ENCODE results near the gene DOK4. TPM values are rescaled to one million over a fixed set of nuclear protein-coding genes. Genes with fewer than 3 reads are reported as not detected.
"Not testable (repeated sequence)": the region's sequence is repeated elsewhere in the genome, so short reads cannot be mapped to it uniquely, and the experiment has no call there.

The DOK4 gene
- total and polyA plus RNA-seq, 5 donors from 2014 or later: 0.99 to 1.8 (median 1.2) TPM

DNA sequence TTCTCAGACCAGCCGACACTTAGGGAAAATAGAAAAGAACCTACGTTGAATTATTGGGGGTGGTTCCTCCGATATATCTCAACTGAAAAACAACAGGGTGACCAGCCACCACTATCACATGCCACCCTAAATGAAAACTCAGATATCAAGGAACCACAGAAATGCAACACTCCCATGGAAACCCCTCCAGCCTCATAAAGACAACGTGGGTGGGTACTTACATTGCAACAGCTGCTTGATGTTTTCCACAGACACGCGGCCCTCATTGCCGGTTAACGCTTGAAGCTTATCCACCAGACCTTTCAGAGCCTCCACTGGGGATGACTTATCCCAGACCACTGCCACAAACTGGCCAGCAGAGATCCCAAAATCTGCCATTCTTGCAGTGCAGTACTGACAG lies 45.7 kb downstream of the DOK4 start:
- Histone ChIP-seq H3K9me3 (ENCODE audit: control insufficient read depth in 2 of 2, low read length in 2 of 2) (peaks cover 3 to 15% of the 10 kb centered on the region in 2 experiments), H3K36me3 (ENCODE audit: control insufficient read depth, insufficient read depth, low read length) (peaks cover 32% of the 10 kb centered on the region)
- not testable (repeated sequence) for H3K4me3 Mint-ChIP-seq; H3K4me1 ChIP-seq (ENCODE audit: control insufficient read depth, insufficient read depth, low read length, poor library complexity, severe bottlenecking); H3K27ac Mint-ChIP-seq; H3K27me3 ChIP-seq (ENCODE audit: control insufficient read depth, insufficient read depth, low read length); H3K4me3 ChIP-seq (ENCODE audit: low read depth, low read length); H3K27me3 Mint-ChIP-seq; DNase-seq; ATAC-seq (ENCODE audit: low read depth in 2 of 2); H3K27ac ChIP-seq (ENCODE audit: insufficient read depth, low read length, poor library complexity, severe bottlenecking)
- Mint-ChIP-seq H3K36me3 (peaks cover 43% of the 10 kb centered on the region), H3K4me1 (peaks cover 4 to 14% (median 12%) of the 10 kb centered on the region in 4 donors), H3K9me3 (peaks cover 0 to 12% (median 1%) of the 10 kb centered on the region in 7 donors)

DNA sequence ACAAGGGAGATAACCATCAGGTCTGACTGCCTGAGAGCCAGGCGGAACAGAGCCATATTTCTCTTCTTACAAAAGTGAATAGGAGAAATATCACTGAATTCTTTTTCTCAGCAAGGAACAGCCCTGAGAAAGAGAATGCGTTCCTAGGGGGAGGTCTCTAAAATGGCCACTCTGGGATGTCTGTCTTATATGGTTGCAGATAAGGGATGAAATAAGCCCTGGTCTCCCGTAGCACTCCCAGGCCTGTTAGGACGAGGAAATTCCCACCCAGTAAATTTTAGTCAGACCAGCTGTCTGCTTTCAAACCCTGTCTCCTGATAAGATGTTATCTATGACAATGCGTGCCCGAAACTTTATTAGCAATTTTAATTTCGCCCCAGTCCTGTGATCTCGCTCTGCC lies 46.3 kb downstream of the DOK4 start:
- not testable (repeated sequence) for ATAC-seq (ENCODE audit: low read depth in 2 of 2); H3K4me1 ChIP-seq (ENCODE audit: control insufficient read depth, insufficient read depth, low read length, poor library complexity, severe bottlenecking); H3K27ac Mint-ChIP-seq; H3K27me3 Mint-ChIP-seq; H3K4me3 Mint-ChIP-seq; DNase-seq; H3K27me3 ChIP-seq (ENCODE audit: control insufficient read depth, insufficient read depth, low read length); H3K27ac ChIP-seq (ENCODE audit: insufficient read depth, low read length, poor library complexity, severe bottlenecking); H3K4me3 ChIP-seq (ENCODE audit: low read depth, low read length)
- Mint-ChIP-seq H3K4me1 (peaks cover 4 to 12% (median 9%) of the 10 kb centered on the region in 4 donors), H3K9me3 (peaks cover 0 to 12% (median 1%) of the 10 kb centered on the region in 7 donors), H3K36me3 (peaks cover 43% of the 10 kb centered on the region)
- peaks cover 35% of the 10 kb centered on the region for H3K36me3 ChIP-seq (ENCODE audit: control insufficient read depth, insufficient read depth, low read length)
- peaks cover 3 to 15% of the 10 kb centered on the region in 2 experiments for H3K9me3 ChIP-seq (ENCODE audit: control insufficient read depth in 2 of 2, low read length in 2 of 2)

DNA sequence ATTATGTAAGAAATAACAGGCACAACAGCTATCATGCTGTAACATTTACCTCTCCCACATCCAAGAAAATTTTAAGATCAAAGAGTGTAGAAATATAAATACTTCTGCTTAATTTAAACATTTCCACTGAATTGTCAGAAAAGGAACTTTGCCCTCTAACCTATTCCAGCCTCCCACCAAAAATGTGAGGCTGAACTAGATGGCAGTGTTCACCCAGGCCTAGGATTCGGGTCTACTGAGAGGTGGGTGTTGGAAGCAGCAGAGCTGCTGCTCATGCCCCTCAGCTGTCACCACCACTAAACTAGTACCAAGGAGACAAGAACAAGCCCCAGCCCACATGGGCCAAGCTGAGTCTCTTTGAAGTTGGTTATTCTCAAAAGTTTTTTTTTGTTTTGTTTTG lies 50.5 kb downstream of the DOK4 start:
- Mint-ChIP-seq H3K36me3 (peaks cover 62% of the 10 kb centered on the region), H3K27ac (peak overlapping the region in 1 of 3 donors; percentile 48), H3K9me3 (peaks cover 0 to 12% (median 0%) of the 10 kb centered on the region in 7 donors), H3K4me1 (peaks cover 2 to 9% (median 4%) of the 10 kb centered on the region in 4 donors), H3K27me3 (no peaks in the 10 kb centered on the region), H3K4me3 (no peak overlapping the region)
- no peak overlapping the region for H3K27ac ChIP-seq (ENCODE audit: insufficient read depth, low read length, poor library complexity, severe bottlenecking)
- H3K36me3 ChIP-seq (ENCODE audit: control insufficient read depth, insufficient read depth, low read length): peaks cover 71% of the 10 kb centered on the region
- H3K4me3 ChIP-seq (ENCODE audit: low read depth, low read length): no peak overlapping the region
- ATAC-seq (ENCODE audit: low read depth in 2 of 2) (no peak), DNase-seq (no peak)
- H3K9me3 ChIP-seq (ENCODE audit: control insufficient read depth in 2 of 2, low read length in 2 of 2): peaks cover 3 to 12% of the 10 kb centered on the region in 2 experiments
- H3K27me3 ChIP-seq (ENCODE audit: control insufficient read depth, insufficient read depth, low read length): no peaks in the 10 kb centered on the region
- H3K4me1 ChIP-seq (ENCODE audit: control insufficient read depth, insufficient read depth, low read length, poor library complexity, severe bottlenecking): no peaks in the 10 kb centered on the region

- no peak for DNase-seq
- Mint-ChIP-seq H3K27me3 (no peaks in the 10 kb centered on the region), H3K4me3 (no peak overlapping the region), H3K4me1 (peaks cover 2 to 9% (median 3%) of the 10 kb centered on the region in 4 donors), H3K36me3 (peaks cover 55% of the 10 kb centered on the region), H3K9me3 (no peaks in the 10 kb centered on the region), H3K27ac (peak overlapping the region in 1 of 3 donors; percentile 65)
- Histone ChIP-seq H3K27me3 (ENCODE audit: control insufficient read depth, insufficient read depth, low read length) (no peaks in the 10 kb centered on the region), H3K4me3 (ENCODE audit: low read depth, low read length) (no peak overlapping the region), H3K4me1 (ENCODE audit: control insufficient read depth, insufficient read depth, low read length, poor library complexity, severe bottlenecking) (no peaks in the 10 kb centered on the region), H3K36me3 (ENCODE audit: control insufficient read depth, insufficient read depth, low read length) (peaks cover 77% of the 10 kb centered on the region), H3K27ac (ENCODE audit: insufficient read depth, low read length, poor library complexity, severe bottlenecking) (no peak overlapping the region), H3K9me3 (ENCODE audit: control insufficient read depth in 2 of 2, low read length in 2 of 2) (no peaks in the 10 kb centered on the region)
- ATAC-seq (ENCODE audit: low read depth in 2 of 2): no peak
Observed at GRCh38 chr16:57434003-57434402, 52.3 kb downstream of the DOK4 start.

DNA sequence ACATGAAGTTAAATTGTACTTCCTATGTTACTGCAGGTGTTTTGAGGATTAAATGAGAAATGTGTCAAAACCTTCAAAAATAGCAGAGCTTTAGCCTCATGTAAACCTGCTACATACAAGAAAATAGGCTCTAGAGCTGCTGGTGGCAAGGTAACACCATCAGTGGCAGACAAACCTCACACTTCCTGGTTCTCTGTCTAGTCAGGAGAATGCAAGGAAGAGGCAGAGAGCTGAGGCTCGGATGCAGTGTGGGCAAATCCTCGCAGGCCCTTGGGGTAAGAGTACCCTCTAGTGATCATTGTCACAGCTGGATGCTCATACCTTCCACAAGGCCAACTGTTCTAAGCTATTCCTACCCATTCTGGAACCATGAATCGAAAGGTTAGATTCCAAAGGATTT lies 53.3 kb downstream of the DOK4 start:
- Mint-ChIP-seq H3K27me3 (no peaks in the 10 kb centered on the region), H3K9me3 (no peaks in the 10 kb centered on the region), H3K4me1 (peaks cover 0 to 4% (median 1%) of the 10 kb centered on the region in 4 donors), H3K4me3 (no peak overlapping the region), H3K36me3 (peaks cover 54% of the 10 kb centered on the region), H3K27ac (peak overlapping the region in 2 of 3 donors; percentile 14 to 44)
- Histone ChIP-seq H3K4me3 (ENCODE audit: low read depth, low read length) (no peak overlapping the region), H3K36me3 (ENCODE audit: control insufficient read depth, insufficient read depth, low read length) (peaks cover 79% of the 10 kb centered on the region), H3K4me1 (ENCODE audit: control insufficient read depth, insufficient read depth, low read length, poor library complexity, severe bottlenecking) (no peaks in the 10 kb centered on the region), H3K9me3 (ENCODE audit: control insufficient read depth in 2 of 2, low read length in 2 of 2) (no peaks in the 10 kb centered on the region), H3K27ac (ENCODE audit: insufficient read depth, low read length, poor library complexity, severe bottlenecking) (no peak overlapping the region), H3K27me3 (ENCODE audit: control insufficient read depth, insufficient read depth, low read length) (no peaks in the 10 kb centered on the region)
- DNase-seq (no peak), ATAC-seq (ENCODE audit: low read depth in 2 of 2) (no peak)

- Histone ChIP-seq H3K36me3 (ENCODE audit: control insufficient read depth, insufficient read depth, low read length) (peaks cover 80% of the 10 kb centered on the region), H3K4me3 (ENCODE audit: low read depth, low read length) (no peak overlapping the region), H3K27me3 (ENCODE audit: control insufficient read depth, insufficient read depth, low read length) (no peaks in the 10 kb centered on the region), H3K9me3 (ENCODE audit: control insufficient read depth in 2 of 2, low read length in 2 of 2) (no peaks in the 10 kb centered on the region), H3K4me1 (ENCODE audit: control insufficient read depth, insufficient read depth, low read length, poor library complexity, severe bottlenecking) (no peaks in the 10 kb centered on the region), H3K27ac (ENCODE audit: insufficient read depth, low read length, poor library complexity, severe bottlenecking) (no peak overlapping the region)
- DNase-seq: no peak
- Mint-ChIP-seq H3K36me3 (peaks cover 56% of the 10 kb centered on the region), H3K27me3 (no peaks in the 10 kb centered on the region), H3K9me3 (no peaks in the 10 kb centered on the region), H3K27ac (peak overlapping the region in 2 of 3 donors; percentile 22 to 44), H3K4me3 (no peak overlapping the region), H3K4me1 (peaks cover 0 to 4% (median 1%) of the 10 kb centered on the region in 4 donors)
- ATAC-seq (ENCODE audit: low read depth in 2 of 2): no peak
Observed at GRCh38 chr16:57432505-57432904, 53.8 kb downstream of the DOK4 start.

- no peaks in the 10 kb centered on the region for H3K9me3 ChIP-seq (ENCODE audit: control insufficient read depth in 2 of 2, low read length in 2 of 2)
- H3K36me3 ChIP-seq (ENCODE audit: control insufficient read depth, insufficient read depth, low read length): peaks cover 80% of the 10 kb centered on the region
- H3K27me3 ChIP-seq (ENCODE audit: control insufficient read depth, insufficient read depth, low read length): no peaks in the 10 kb centered on the region
- H3K4me3 ChIP-seq (ENCODE audit: low read depth, low read length): no peak overlapping the region
- H3K27me3 Mint-ChIP-seq: no peaks in the 10 kb centered on the region
- no peaks in the 10 kb centered on the region for H3K9me3 Mint-ChIP-seq
- ATAC-seq (ENCODE audit: low read depth in 2 of 2) (no peak), DNase-seq (no peak)
- peaks cover 58% of the 10 kb centered on the region for H3K36me3 Mint-ChIP-seq
- peaks cover 0 to 4% (median 1%) of the 10 kb centered on the region in 4 donors for H3K4me1 Mint-ChIP-seq
- no peaks in the 10 kb centered on the region for H3K4me1 ChIP-seq (ENCODE audit: control insufficient read depth, insufficient read depth, low read length, poor library complexity, severe bottlenecking)
- no peak overlapping the region for H3K27ac ChIP-seq (ENCODE audit: insufficient read depth, low read length, poor library complexity, severe bottlenecking)
- H3K27ac Mint-ChIP-seq: no peak overlapping the region
- H3K4me3 Mint-ChIP-seq: no peak overlapping the region
Observed at GRCh38 chr16:57430955-57431354, 55.3 kb downstream of the DOK4 start.

DNA sequence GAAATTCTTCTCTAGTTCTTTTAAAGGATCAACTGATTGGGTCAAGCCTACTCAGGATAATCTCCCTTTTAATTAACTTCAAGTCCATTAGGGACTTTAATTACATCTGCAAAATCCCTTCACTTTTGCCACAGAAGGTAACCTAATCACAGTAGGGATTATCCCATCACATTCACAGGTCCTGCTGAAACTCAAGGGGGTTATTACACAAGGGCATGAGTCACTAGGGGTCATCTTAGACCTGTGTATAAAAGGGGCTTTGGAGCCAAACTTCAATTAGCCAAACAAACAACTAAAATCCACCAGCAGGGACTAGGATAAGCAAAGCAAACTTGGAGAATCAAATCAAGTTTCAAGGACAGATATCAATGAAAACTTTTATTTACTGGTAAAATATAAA lies 58.5 kb downstream of the DOK4 start:
- Histone ChIP-seq H3K27me3 (ENCODE audit: control insufficient read depth, insufficient read depth, low read length) (no peaks in the 10 kb centered on the region), H3K27ac (ENCODE audit: insufficient read depth, low read length, poor library complexity, severe bottlenecking) (no peak overlapping the region), H3K4me3 (ENCODE audit: low read depth, low read length) (no peak overlapping the region), H3K9me3 (ENCODE audit: control insufficient read depth in 2 of 2, low read length in 2 of 2) (no peaks in the 10 kb centered on the region), H3K36me3 (ENCODE audit: control insufficient read depth, insufficient read depth, low read length) (peaks cover 53% of the 10 kb centered on the region), H3K4me1 (ENCODE audit: control insufficient read depth, insufficient read depth, low read length, poor library complexity, severe bottlenecking) (no peaks in the 10 kb centered on the region)
- Mint-ChIP-seq H3K36me3 (peaks cover 42% of the 10 kb centered on the region), H3K27ac (no peak overlapping the region), H3K9me3 (no peaks in the 10 kb centered on the region), H3K4me1 (peaks cover 0 to 4% (median 0%) of the 10 kb centered on the region in 4 donors), H3K4me3 (no peak overlapping the region), H3K27me3 (no peaks in the 10 kb centered on the region)
- no peak for DNase-seq
- ATAC-seq (ENCODE audit: low read depth in 2 of 2): no peak

All from CD4-positive, CD25-positive, alpha-beta regulatory T cell (primary cell).